Midbrain (tissue), 1 donor: ENCODE data around the gene PCDHA9.

Source experiments
- DNase-seq: peaks from one replicate; lab custom pipeline; 2025; lab: John Stamatoyannopoulos, UW

Gene PCDHA9

GRCh38 chr5:140881889-140882590 lies 33.9 kb downstream of the PCDHA9 start, which contains the start of gene PCDHA13:
Gene PCDHA13 (plus strand): TSS chr5:140882124. CDS start chr5:140882269, 145 bp downstream.
- DNase-seq, result peak; percentile 31

DNA sequence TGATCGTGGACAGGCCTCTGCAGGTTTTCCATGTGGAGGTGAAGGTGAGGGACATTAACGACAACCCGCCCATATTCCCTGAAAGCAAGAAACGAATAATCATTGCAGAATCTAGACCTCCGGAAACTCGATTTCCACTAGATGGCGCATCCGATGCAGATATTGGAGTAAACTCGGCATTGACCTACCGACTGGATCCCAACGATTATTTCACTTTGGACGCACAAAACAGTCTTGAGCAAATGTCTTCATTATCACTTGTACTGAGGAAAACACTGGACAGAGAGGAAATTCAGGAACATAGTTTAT lies 34.4 kb downstream of the PCDHA9 start:
- peak; percentile 11 for DNase-seq

DNA sequence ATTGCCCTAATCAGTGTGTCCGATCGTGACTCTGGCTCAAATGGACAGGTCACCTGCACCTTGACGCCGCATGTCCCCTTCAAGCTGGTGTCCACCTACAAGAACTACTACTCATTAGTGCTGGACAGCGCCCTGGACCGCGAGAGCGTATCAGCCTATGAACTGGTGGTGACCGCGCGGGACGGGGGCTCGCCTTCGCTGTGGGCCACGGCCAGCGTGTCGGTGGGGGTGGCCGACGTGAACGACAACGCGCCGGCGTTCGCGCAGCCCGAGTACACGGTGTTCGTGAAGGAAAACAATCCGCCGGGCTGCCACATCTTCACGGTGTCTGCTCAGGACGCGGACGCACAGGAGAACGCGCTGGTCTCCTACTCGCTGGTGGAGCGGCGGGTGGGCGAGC lies 35.2 kb downstream of the PCDHA9 start:
- DNase-seq, result no peak

DNA sequence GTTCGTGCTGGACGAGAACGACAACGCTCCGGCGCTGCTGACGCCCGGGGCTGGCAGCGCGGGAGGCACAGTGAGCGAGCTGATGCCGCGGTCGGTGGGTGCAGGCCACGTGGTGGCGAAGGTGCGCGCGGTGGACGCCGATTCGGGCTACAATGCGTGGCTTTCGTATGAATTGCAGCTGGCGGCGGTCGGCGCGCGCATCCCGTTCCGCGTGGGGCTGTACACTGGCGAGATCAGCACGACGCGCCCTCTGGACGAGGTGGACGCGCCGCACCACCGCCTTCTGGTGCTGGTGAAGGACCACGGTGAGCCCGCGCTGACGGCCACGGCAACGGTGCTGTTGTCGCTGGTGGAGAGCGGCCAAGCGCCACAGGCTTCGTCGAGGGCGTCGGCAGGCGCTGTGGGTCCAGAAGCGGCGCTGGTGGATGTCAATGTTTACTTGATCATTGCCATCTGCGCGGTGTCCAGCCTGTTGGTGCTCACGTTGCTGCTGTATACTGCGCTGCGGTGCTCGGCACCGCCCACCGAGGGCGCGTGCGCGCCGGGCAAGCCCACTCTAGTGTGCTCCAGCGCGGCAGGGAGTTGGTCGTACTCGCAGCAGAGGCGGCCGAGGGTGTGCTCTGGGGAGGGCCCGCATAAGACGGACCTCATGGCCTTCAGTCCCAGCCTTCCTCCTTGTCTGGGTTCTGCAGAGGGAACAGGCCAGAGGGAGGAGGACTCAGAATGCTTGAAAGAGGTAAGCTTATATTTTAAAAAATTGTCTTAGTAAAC lies 35.9 kb downstream of the PCDHA9 start:
- DNase-seq, result no peak
